SK-MEL-5 (cell line): ENCODE data around the gene NABP2. TPM values are rescaled to one million over a fixed set of nuclear protein-coding genes. Genes with fewer than 3 reads are reported as not detected.

Experiments
- DNase-seq: peaks from one replicate; pipeline ENCODE4 v3.0.0-alpha.2; 2016; ENCODE audit warnings: low read depth, low spot score
- in situ Hi-C: cut with HindIII; loops from 2 replicates; pipeline ENCODE4 v1.10.0; 2016; ENCODE audit warnings: low sequenced_read_pairs, high pct_unique_total_duplicates, low pct_unique_long_range_greater_than_20kb
- total RNA-seq: library from RNA; depleted of rRNA; stranded (reverse); fragments of >200 nt; shearing (Covaris generic); gene quantifications from 2 replicates; pipeline ENCODE4 v1.2.3, GENCODE V29; 2014

NABP2 gene
- total RNA-seq, 1 experiment from 2014 or later = 37.8 TPM

GRCh38 chr12:56234746-56235436 is 10.7 kb downstream of the NABP2 start:
- in situ Hi-C loops = no loop called here

GRCh38 chr12:56236091-56236490 is 11.9 kb downstream of the NABP2 start:
- in situ Hi-C loops = no loop called here
- DNase-seq = no peak

More at GRCh38 chr12:56234746-56235436, 10.7 kb downstream of the NABP2 start:
- no peak for DNase-seq

GRCh38 chr12:56236985-56237384 is 12.8 kb downstream of the NABP2 start:
- in situ Hi-C loops = no loop called here
- DNase-seq = no peak

GRCh38 chr12:56237552-56237951 is 13.4 kb downstream of the NABP2 start:
- DNase-seq = no peak
- in situ Hi-C loops = no loop called here

- in situ Hi-C loops = no loop called here
- DNase-seq = no peak
Measured at GRCh38 chr12:56241424-56242303, 17.5 kb downstream of the NABP2 start.

- DNase-seq = no peak
- in situ Hi-C loops = no loop called here
Measured at GRCh38 chr12:56242986-56243385, 18.8 kb downstream of the NABP2 start.

GRCh38 chr12:56243731-56244181 is 19.6 kb downstream of the NABP2 start:
- peak; percentile 41 for DNase-seq
- in situ Hi-C loops = no loop called here

GRCh38 chr12:56244494-56244893 is 20.4 kb downstream of the NABP2 start:
- no peak for DNase-seq
- in situ Hi-C loops = no loop called here

- in situ Hi-C loops = no loop called here
- DNase-seq = no peak
Measured at GRCh38 chr12:56247923-56248322, 23.8 kb downstream of the NABP2 start.

- DNase-seq = no peak
- in situ Hi-C loops = no loop called here
Measured at GRCh38 chr12:56248711-56249110, 24.6 kb downstream of the NABP2 start.

GRCh38 chr12:56252649-56253048 is 28.5 kb downstream of the NABP2 start:
- in situ Hi-C loops = no loop called here
- DNase-seq = no peak

GRCh38 chr12:56253091-56253490 is 28.9 kb downstream of the NABP2 start:
- in situ Hi-C loops = no loop called here
- DNase-seq = no peak

- DNase-seq = no peak
- in situ Hi-C loops = no loop called here
Measured at GRCh38 chr12:56255671-56256070, 31.5 kb downstream of the NABP2 start.

GRCh38 chr12:56256326-56256960 is 32.3 kb downstream of the NABP2 start:
- no peak for DNase-seq
- in situ Hi-C loops = no loop called here

- in situ Hi-C loops = no loop called here
- no peak for DNase-seq
Measured at GRCh38 chr12:56257071-56257470, 32.9 kb downstream of the NABP2 start.

- DNase-seq = peak; percentile 46
- in situ Hi-C loops = no loop called here
Measured at GRCh38 chr12:56257491-56258067, 33.4 kb downstream of the NABP2 start.

- peak; percentile 66 for DNase-seq
- in situ Hi-C loops = no loop called here
Measured at GRCh38 chr12:56258068-56258819, 34.1 kb downstream of the NABP2 start, which contains the start of gene ANKRD52. Gene ANKRD52, minus strand, starts transcription at chr12:56258384. Its CDS starts 115 bp downstream, at chr12:56258269.
